ENCODE data around the gene CD84.
"Not testable (repeated sequence)": the region's sequence is repeated elsewhere in the genome, so short reads cannot be mapped to it uniquely, and the experiment has no call there.

Gene CD84

GRCh38 chr1:160567858-160568682, 11.2 kb downstream of the CD84 start:
- peak; percentile 60 for DNase-seq

- DNase-seq = no peak
Measured at GRCh38 chr1:160567341-160567740, 12.0 kb downstream of the CD84 start.

GRCh38 chr1:160565564-160565963, 13.7 kb downstream of the CD84 start:
- DNase-seq = no peak

GRCh38 chr1:160563230-160563629, 16.1 kb downstream of the CD84 start:
- not testable (repeated sequence) for DNase-seq

- DNase-seq = not testable (repeated sequence)
Measured at GRCh38 chr1:160562745-160563144, 16.6 kb downstream of the CD84 start.

- DNase-seq = no peak
Measured at GRCh38 chr1:160560806-160561205, 18.5 kb downstream of the CD84 start.

GRCh38 chr1:160560045-160560705, 19.1 kb downstream of the CD84 start:
- no peak for DNase-seq

GRCh38 chr1:160559437-160559836, 19.9 kb downstream of the CD84 start:
- DNase-seq = not testable (repeated sequence)

- no peak for DNase-seq
Measured at GRCh38 chr1:160558660-160559380, 20.5 kb downstream of the CD84 start.

GRCh38 chr1:160553778-160554177, 25.5 kb downstream of the CD84 start:
- no peak for DNase-seq

GRCh38 chr1:160552425-160552824, 26.9 kb downstream of the CD84 start:
- no peak for DNase-seq

- peak; percentile 59 for DNase-seq
Measured at GRCh38 chr1:160550572-160551034, 28.7 kb downstream of the CD84 start.

- no peak for DNase-seq
Measured at GRCh38 chr1:160549665-160550006, 29.7 kb downstream of the CD84 start.

GRCh38 chr1:160548960-160549664, 30.2 kb downstream of the CD84 start:
- DNase-seq = no peak

- no peak for DNase-seq
Measured at GRCh38 chr1:160548183-160548582, 31.1 kb downstream of the CD84 start.

GRCh38 chr1:160547422-160547821, 31.9 kb downstream of the CD84 start:
- no peak for DNase-seq

- no peak for DNase-seq
Measured at GRCh38 chr1:160546942-160547341, 32.4 kb downstream of the CD84 start.

GRCh38 chr1:160544647-160545046, 34.6 kb downstream of the CD84 start:
- DNase-seq = no peak

GRCh38 chr1:160542303-160542945, 36.9 kb downstream of the CD84 start:
- DNase-seq = no peak

- DNase-seq = no peak
Measured at GRCh38 chr1:160541622-160542302, 37.5 kb downstream of the CD84 start.

GRCh38 chr1:160540859-160541233, 38.5 kb downstream of the CD84 start:
- DNase-seq = no peak

All from activated CD4-positive, alpha-beta T cell treated with anti-CD3 and anti-CD28 coated beads, Interleukin-2, amount 50 U/mL, for 1 hour (primary cell).